ENCODE results near the gene TM9SF1. TPM values are rescaled to one million over a fixed set of nuclear protein-coding genes. Genes with fewer than 3 reads are reported as not detected.

The TM9SF1 gene
- total RNA-seq, 6 donors from 2014 or later: 15.7 to 75.4 (median 53.8) TPM

GRCh38 chr14:24232121-24232644 is 36.9 kb upstream of the TM9SF1 start, which contains the start of gene NEDD8:
TSS of gene NEDD8 (minus strand) at chr14:24232367. CDS start at chr14:24232267, 100 bp downstream.
- Histone ChIP-seq H3K27ac (peak within 1 kb of the TSS; percentile 88 to 92 (median 91)), H3K4me3 (peak within 1 kb of the TSS; percentile 71 to 90 (median 79)), H3K27me3 (no peaks in the 10 kb centered on the region), H3K4me1 (peaks cover 22 to 49% (median 29%) of the 10 kb centered on the region in 4 donors), H3K36me3 (peaks cover 6 to 40% (median 21%) of the 10 kb centered on the region in 4 donors), H3K9me3 (no peaks in the 10 kb centered on the region)
- peak; percentile 18 to 74 (median 44) for TF ChIP-seq POLR2A (IDR thresholded peaks at IDR 0.05)
- peak; percentile 57 to 87 for TF ChIP-seq POLR2AphosphoS5 (IDR thresholded peaks at IDR 0.05)
- TF ChIP-seq, protein P1, sequence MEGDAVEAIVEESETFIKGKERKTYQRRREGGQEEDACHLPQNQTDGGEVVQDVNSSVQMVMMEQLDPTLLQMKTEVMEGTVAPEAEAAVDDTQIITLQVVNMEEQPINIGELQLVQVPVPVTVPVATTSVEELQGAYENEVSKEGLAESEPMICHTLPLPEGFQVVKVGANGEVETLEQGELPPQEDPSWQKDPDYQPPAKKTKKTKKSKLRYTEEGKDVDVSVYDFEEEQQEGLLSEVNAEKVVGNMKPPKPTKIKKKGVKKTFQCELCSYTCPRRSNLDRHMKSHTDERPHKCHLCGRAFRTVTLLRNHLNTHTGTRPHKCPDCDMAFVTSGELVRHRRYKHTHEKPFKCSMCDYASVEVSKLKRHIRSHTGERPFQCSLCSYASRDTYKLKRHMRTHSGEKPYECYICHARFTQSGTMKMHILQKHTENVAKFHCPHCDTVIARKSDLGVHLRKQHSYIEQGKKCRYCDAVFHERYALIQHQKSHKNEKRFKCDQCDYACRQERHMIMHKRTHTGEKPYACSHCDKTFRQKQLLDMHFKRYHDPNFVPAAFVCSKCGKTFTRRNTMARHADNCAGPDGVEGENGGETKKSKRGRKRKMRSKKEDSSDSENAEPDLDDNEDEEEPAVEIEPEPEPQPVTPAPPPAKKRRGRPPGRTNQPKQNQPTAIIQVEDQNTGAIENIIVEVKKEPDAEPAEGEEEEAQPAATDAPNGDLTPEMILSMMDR (IDR thresholded peaks at IDR 0.05): peak in 2 of 6 experiments; percentile 6 to 7
- TF ChIP-seq EP300 (IDR thresholded peaks at IDR 0.05): no peak
- ATAC-seq (ENCODE audit: low FRiP score in 2 of 2) (peak; percentile 94 to 95), DNase-seq (peak; percentile 89 to 93)
- 0 to 1% methylated on average over 14 to 29 of the region's 30 CpGs for WGBS, 2 donors

GRCh38 chr14:24231263-24232120 is 36.3 kb upstream of the TM9SF1 start:
- Histone ChIP-seq H3K4me1 (peaks cover 23 to 49% (median 29%) of the 10 kb centered on the region in 4 donors), H3K36me3 (peaks cover 3 to 34% (median 15%) of the 10 kb centered on the region in 4 donors), H3K4me3 (peak overlapping the region; percentile 71 to 90 (median 79)), H3K27me3 (no peaks in the 10 kb centered on the region), H3K9me3 (no peaks in the 10 kb centered on the region), H3K27ac (peak overlapping the region; percentile 88 to 92 (median 91))
- no peak for TF ChIP-seq POLR2AphosphoS5 (IDR thresholded peaks at IDR 0.05)
- no peak for TF ChIP-seq EP300 (IDR thresholded peaks at IDR 0.05)
- TF ChIP-seq, protein P1 (IDR thresholded peaks at IDR 0.05): no peak
- TF ChIP-seq POLR2A (IDR thresholded peaks at IDR 0.05): no peak
- WGBS, 2 donors: 11 to 13% methylated on average over 23 of the region's 23 CpGs
- ATAC-seq (ENCODE audit: low FRiP score in 2 of 2) (peak in 1 of 2 donors; percentile 15), DNase-seq (no peak)

- DNase-seq (no peak), ATAC-seq (ENCODE audit: low FRiP score in 2 of 2) (no peak)
- TF ChIP-seq, protein P1 (IDR thresholded peaks at IDR 0.05): no peak
- no peak for TF ChIP-seq POLR2A (IDR thresholded peaks at IDR 0.05)
- no peak for TF ChIP-seq POLR2AphosphoS5 (IDR thresholded peaks at IDR 0.05)
- no peak for TF ChIP-seq EP300 (IDR thresholded peaks at IDR 0.05)
- no peaks in the 10 kb centered on the region for H3K9me3 ChIP-seq
- peaks cover 21 to 37% (median 22%) of the 10 kb centered on the region in 4 donors for H3K4me1 ChIP-seq
- WGBS, 2 donors: 0 to 78% methylated on average over 1 of the region's 1 CpG
- H3K36me3 ChIP-seq: peaks cover 0 to 21% (median 3%) of the 10 kb centered on the region in 4 donors
- no peaks in the 10 kb centered on the region for H3K27me3 ChIP-seq
- H3K27ac ChIP-seq: no peak overlapping the region
- no peak overlapping the region for H3K4me3 ChIP-seq
Measured at GRCh38 chr14:24228902-24229301, 33.7 kb upstream of the TM9SF1 start.

DNA sequence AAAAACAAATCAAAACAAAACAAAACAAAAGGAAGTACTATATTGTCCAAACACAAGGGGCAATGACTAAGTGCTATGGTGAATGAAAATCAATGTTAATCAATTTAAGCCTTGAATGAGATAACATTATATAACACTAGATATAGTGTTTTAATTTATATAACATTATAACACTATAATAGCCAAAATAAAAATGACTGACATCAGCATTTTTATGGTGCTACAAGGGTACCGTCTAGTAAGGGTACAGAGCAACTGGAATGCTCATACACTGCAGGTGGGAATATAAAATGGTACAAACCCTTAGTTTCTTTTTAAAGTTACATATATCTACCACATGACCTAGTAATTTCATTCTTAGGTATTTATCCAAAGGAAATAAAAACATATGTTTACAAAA is 31.2 kb upstream of the TM9SF1 start:
- Histone ChIP-seq H3K36me3 (peaks cover 0 to 21% (median 3%) of the 10 kb centered on the region in 4 donors), H3K27ac (no peak overlapping the region), H3K4me1 (peaks cover 10 to 24% (median 12%) of the 10 kb centered on the region in 4 donors), H3K4me3 (no peak overlapping the region), H3K9me3 (no peaks in the 10 kb centered on the region), H3K27me3 (no peaks in the 10 kb centered on the region)
- no peak for TF ChIP-seq POLR2AphosphoS5 (IDR thresholded peaks at IDR 0.05)
- no peak for TF ChIP-seq EP300 (IDR thresholded peaks at IDR 0.05)
- no peak for TF ChIP-seq POLR2A (IDR thresholded peaks at IDR 0.05)
- TF ChIP-seq, protein P1 (IDR thresholded peaks at IDR 0.05): no peak
- ATAC-seq (ENCODE audit: low FRiP score in 2 of 2) (no peak), DNase-seq (no peak)
- WGBS, 2 donors: 86 to 91% methylated on average over 1 of the region's 1 CpG

Data from upper lobe of left lung (tissue), 6 donors.